GM18951 (cell line): ENCODE measurements around the gene HIGD1C.
"Not testable (repeated sequence)": the region's sequence is repeated elsewhere in the genome, so short reads cannot be mapped to it uniquely, and the experiment has no call there.

Experiments
- POLR2A ChIP-seq: IDR thresholded peaks from 4 replicates; pipeline ENCODE4 v1.6.1; 2011; ENCODE audit warnings: mild to moderate bottlenecking; ENCODE audit not compliant: insufficient read length, insufficient read depth; ENCODE audit errors: extremely low read depth
- in situ Hi-C: fragments of 300-500 bp; cut with MboI; formaldehyde crosslinking; loops from one replicate; pipeline ENCODE4 v1.12.0; 2022; ENCODE audit warnings: low sequenced_read_pairs, mixed read lengths, inconsistent platforms; ENCODE audit not compliant: unreplicated experiment

Gene HIGD1C

GRCh38 chr12:50947933-50948626 lies 4.3 kb upstream of the HIGD1C start:
- in situ Hi-C loops: no loop called here
- TF ChIP-seq POLR2A: no peak

GRCh38 chr12:50948798-50949197 lies 3.5 kb upstream of the HIGD1C start:
- in situ Hi-C loops: no loop called here
- TF ChIP-seq POLR2A: no peak

GRCh38 chr12:50949801-50950302 lies 2.5 kb upstream of the HIGD1C start:
- in situ Hi-C loops: no loop called here
- TF ChIP-seq POLR2A: no peak

GRCh38 chr12:50951112-50951511 lies 1.2 kb upstream of the HIGD1C start:
- TF ChIP-seq POLR2A: no peak
- in situ Hi-C loops: no loop called here

GRCh38 chr12:50953047-50953446 lies 703 bp downstream of the HIGD1C start:
- in situ Hi-C loops: no loop called here

GRCh38 chr12:50954789-50955188 lies 2.4 kb downstream of the HIGD1C start:
- in situ Hi-C loops: not testable (repeated sequence)

More at GRCh38 chr12:50953047-50953446, 703 bp downstream of the HIGD1C start:
- no peak for TF ChIP-seq POLR2A

- in situ Hi-C loops: no loop called here
- no peak for TF ChIP-seq POLR2A
Observed at GRCh38 chr12:50955288-50955687, 2.9 kb downstream of the HIGD1C start.

- TF ChIP-seq POLR2A: no peak
- in situ Hi-C loops: no loop called here
Observed at GRCh38 chr12:50955697-50956096, 3.4 kb downstream of the HIGD1C start.

- in situ Hi-C loops: no loop called here
- TF ChIP-seq POLR2A: no peak
Observed at GRCh38 chr12:50960130-50960529, 7.8 kb downstream of the HIGD1C start.

- in situ Hi-C loops: no loop called here
- TF ChIP-seq POLR2A: no peak
Observed at GRCh38 chr12:50961708-50962107, 9.4 kb downstream of the HIGD1C start.

- TF ChIP-seq POLR2A: no peak
- in situ Hi-C loops: no loop called here
Observed at GRCh38 chr12:50964432-50964831, 12.1 kb downstream of the HIGD1C start.

- in situ Hi-C loops: no loop called here
- no peak for TF ChIP-seq POLR2A
Observed at GRCh38 chr12:50971946-50972345, 19.6 kb downstream of the HIGD1C start.

GRCh38 chr12:50979369-50980052 lies 27.2 kb downstream of the HIGD1C start:
- no peak for TF ChIP-seq POLR2A
- in situ Hi-C loops: loop anchor here (10.0 kb wide), 1 partner anchor 155 kb away; no protein-coding TSS in a partner anchor

GRCh38 chr12:50980545-50980944 lies 28.2 kb downstream of the HIGD1C start:
- no peak for TF ChIP-seq POLR2A
- in situ Hi-C loops: loop anchor here (10.0 kb wide), 1 partner anchor 156 kb away; no protein-coding TSS in a partner anchor
